NB4 (cell line): ENCODE data around the gene SEMA3A.
"Not testable (repeated sequence)": the region's sequence is repeated elsewhere in the genome, so short reads cannot be mapped to it uniquely, and the experiment has no call there.

Experiments used
- DNase-seq: peaks from one replicate; pipeline ENCODE4 v3.0.0; 2010; ENCODE audit warnings: low read depth
- H3K4me3 ChIP-seq: one replicate; pipeline ENCODE4 v1.5.1; 2011; ENCODE audit warnings: mild to moderate bottlenecking, low read depth, low read length, moderate library complexity
- CTCF ChIP-seq: IDR thresholded peaks from one replicate; pipeline ENCODE4 v1.5.1; 2012; ENCODE audit warnings: low read depth, low read length
- MAX ChIP-seq: IDR thresholded peaks from 2 replicates; pipeline ENCODE4 v1.6.1; 2011; ENCODE audit warnings: low read depth, low read length
- MYC ChIP-seq: IDR thresholded peaks from 2 replicates; pipeline ENCODE4 v1.6.1; 2011; ENCODE audit warnings: low read depth, low read length
- POLR2A ChIP-seq: IDR thresholded peaks from 2 replicates; pipeline ENCODE4 v1.6.1; 2011; ENCODE audit warnings: mild to moderate bottlenecking; ENCODE audit not compliant: insufficient read length; ENCODE audit errors: extremely low read depth

Gene SEMA3A

DNA sequence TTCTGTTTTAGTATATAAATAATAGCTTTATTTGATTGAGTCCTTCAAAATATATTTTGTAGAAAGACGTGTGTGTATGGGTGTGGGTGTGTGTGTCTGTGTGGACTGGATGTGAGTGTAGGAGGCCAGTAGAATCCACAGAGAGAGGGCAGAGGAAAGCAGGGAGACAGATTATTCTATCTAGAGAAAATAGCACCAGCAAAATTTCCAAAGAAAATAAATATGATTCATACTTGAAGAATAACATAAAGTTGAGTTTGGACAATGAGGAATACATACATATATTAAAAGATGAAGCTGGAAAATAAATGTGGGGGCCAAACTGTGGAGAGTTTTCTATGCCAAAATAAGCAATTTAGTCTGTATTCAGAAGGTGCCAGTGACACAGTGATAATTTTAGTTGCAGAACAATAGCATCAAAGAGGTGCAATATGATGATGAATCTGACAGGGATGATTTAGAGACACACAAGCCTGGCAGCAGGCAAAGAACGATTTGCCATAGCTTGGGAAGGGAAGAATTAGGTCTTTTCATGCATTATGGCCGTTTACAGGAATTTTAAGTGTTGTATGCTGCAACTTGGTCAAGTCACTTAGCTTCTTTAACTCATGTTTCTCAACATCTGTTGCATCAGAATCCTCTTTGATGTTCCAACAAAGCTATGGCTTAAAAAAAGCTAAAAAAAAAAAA is 121.3 kb downstream of the SEMA3A start:
- no peak for TF ChIP-seq MAX
- no peak for TF ChIP-seq MYC
- TF ChIP-seq CTCF: no peak
- no peak for TF ChIP-seq POLR2A

DNA sequence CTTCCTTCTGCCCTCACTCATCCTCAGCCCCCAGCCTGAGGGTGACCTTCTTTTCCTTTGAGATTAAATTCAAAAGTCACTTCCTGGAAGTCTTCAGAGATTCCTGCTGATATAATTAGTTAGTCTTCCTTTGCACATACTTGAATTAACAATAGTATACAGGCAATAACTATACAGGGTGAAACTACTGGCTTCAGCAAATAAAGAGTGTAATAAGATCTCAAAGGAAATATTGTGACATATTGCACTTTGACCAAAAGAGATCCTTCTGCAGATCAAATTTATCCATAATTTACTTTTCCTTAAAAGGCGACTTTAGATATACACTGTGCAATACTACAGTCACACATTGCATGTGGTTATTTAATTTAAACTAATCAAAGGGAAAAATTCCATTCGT is 123.8 kb downstream of the SEMA3A start:
- TF ChIP-seq POLR2A: no peak
- TF ChIP-seq MYC: no peak
- TF ChIP-seq CTCF: no peak
- TF ChIP-seq MAX: no peak
- DNase-seq: no peak
- no peak overlapping the region for H3K4me3 ChIP-seq

More for the DNA sequence above, 121.3 kb downstream of the SEMA3A start:
- no peak for DNase-seq
- no peak overlapping the region for H3K4me3 ChIP-seq

GRCh38 chr7:84069999-84070500 is 124.5 kb downstream of the SEMA3A start:
- no peak overlapping the region for H3K4me3 ChIP-seq
- TF ChIP-seq POLR2A (no peak), MAX (no peak), MYC (no peak), CTCF (no peak)

GRCh38 chr7:84069033-84069432 is 125.6 kb downstream of the SEMA3A start:
- no peak overlapping the region for H3K4me3 ChIP-seq
- TF ChIP-seq MAX (no peak), CTCF (no peak), POLR2A (no peak), MYC (no peak)
- no peak for DNase-seq

More at GRCh38 chr7:84069999-84070500, 124.5 kb downstream of the SEMA3A start:
- no peak for DNase-seq

DNA sequence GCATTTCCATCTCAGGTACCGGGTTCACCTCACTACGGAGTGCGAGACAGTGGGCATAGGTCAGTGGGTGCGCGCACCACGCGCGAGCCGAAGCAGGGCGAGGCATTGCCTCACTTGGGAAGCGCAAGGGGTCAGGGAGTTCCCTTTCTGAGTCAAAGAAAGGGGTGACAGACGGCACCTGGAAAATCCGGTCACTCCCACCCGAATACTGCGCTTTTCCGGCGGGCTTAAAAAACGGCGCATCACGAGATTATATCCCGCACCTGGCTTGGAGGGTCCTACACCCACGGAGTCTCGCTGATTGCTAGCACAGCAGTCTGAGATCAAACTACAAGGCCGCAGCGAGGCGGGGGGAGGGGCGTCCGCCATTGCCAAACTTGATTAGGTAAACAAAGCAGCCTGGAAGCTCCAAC is 132.1 kb downstream of the SEMA3A start:
- H3K4me3 ChIP-seq, DNase-seq: not testable (repeated sequence)

DNA sequence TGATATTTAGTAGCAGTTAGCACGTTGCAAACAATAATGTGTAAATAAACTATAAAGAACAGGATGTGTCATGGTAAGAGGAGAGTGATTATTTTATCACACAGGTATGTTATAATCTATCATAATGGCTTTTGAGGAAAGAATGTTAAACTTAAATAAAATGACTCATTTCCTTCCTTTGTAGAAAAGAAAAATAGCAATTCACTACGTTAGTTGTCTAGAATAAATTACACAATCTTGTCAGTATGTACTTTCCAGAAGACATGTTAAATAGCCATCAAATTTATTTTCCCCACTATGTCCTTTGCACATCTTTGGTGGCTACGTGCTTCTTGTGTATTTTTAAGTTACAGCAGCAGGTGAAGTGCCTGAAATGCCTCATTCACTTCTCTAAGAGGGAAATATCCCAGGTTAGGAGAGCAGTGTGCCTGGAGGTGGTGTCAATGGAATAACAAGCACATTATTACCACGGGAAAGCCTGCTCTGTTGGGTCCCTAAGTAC is 133.8 kb downstream of the SEMA3A start:
- no peak for DNase-seq
- no peak for TF ChIP-seq POLR2A
- TF ChIP-seq MAX: no peak
- TF ChIP-seq CTCF: no peak
- TF ChIP-seq MYC: no peak
- H3K4me3 ChIP-seq: no peak overlapping the region
